DND-41 (cell line): ENCODE results near the gene ZKSCAN7.

Experiments
- ATAC-seq: fragments of 200-7000 bp; cut with Tn5 transposase; 3 replicates; pipeline ENCODE4 v1.9.1; 2021; ENCODE audit warnings: low read depth; ENCODE audit not compliant: insufficient read depth
- DNase-seq: peaks from one replicate; pipeline ENCODE4 v3.0.0-alpha.2; 2020
- H2AFZ ChIP-seq: 2 replicates; pipeline ENCODE4 v1.6.0; 2012; ENCODE audit warnings: low read depth, low read length
- H3K27ac ChIP-seq: 2 replicates; pipeline ENCODE4 v1.5.1; 2012; ENCODE audit warnings: low read length, inconsistent platforms
- H3K27me3 ChIP-seq: fragments of 200-600 bp; sonication (generic); 2 replicates; pipeline ENCODE4 v1.6.0; 2012; ENCODE audit warnings: low read length, mild to moderate bottlenecking, inconsistent platforms; ENCODE audit not compliant: insufficient read depth, poor library complexity
- H3K36me3 ChIP-seq: 2 replicates; pipeline ENCODE4 v1.5.1; 2012; ENCODE audit warnings: low read length, inconsistent platforms; ENCODE audit not compliant: insufficient read depth
- H3K4me1 ChIP-seq: 2 replicates; pipeline ENCODE4 v1.5.1; 2012; ENCODE audit warnings: mild to moderate bottlenecking, low read length; ENCODE audit not compliant: insufficient read depth
- H3K4me2 ChIP-seq: 2 replicates; pipeline ENCODE4 v1.6.0; 2012; ENCODE audit warnings: mild to moderate bottlenecking, moderate library complexity, low read length, inconsistent platforms; ENCODE audit not compliant: insufficient read depth
- H3K4me3 ChIP-seq, 2 experiments: fragments of 200-600 bp in 1 of 2; shearing (Covaris generic) in 1 of 2; 2 replicates each; pipeline ENCODE4 v1.5.1; 2012 to 2016; ENCODE audit warnings: inconsistent platforms in 2 of 2, low read length in 2 of 2, mild to moderate bottlenecking in 2 of 2, low read depth in 1 of 2, moderate library complexity in 1 of 2
- H3K79me2 ChIP-seq: 2 replicates; pipeline ENCODE4 v1.6.0; 2012; ENCODE audit warnings: low read length, inconsistent platforms; ENCODE audit not compliant: insufficient read depth
- H3K9ac ChIP-seq: 2 replicates; pipeline ENCODE4 v1.6.0; 2012; ENCODE audit warnings: low read depth, mild to moderate bottlenecking, inconsistent platforms, low read length, moderate library complexity
- H3K9me3 ChIP-seq: 2 replicates; pipeline ENCODE4 v1.5.1; 2012; ENCODE audit warnings: low read length, moderate library complexity, mild to moderate bottlenecking, inconsistent platforms; ENCODE audit not compliant: insufficient read depth, severe bottlenecking
- H4K20me1 ChIP-seq: 2 replicates; pipeline ENCODE4 v1.6.0; 2012; ENCODE audit warnings: low read length; ENCODE audit not compliant: insufficient read depth
- CTCF ChIP-seq: IDR thresholded peaks from 2 replicates; pipeline ENCODE4 v1.5.1; 2012; ENCODE audit warnings: borderline replicate concordance, low read length, moderate library complexity, mild to moderate bottlenecking; ENCODE audit not compliant: poor library complexity, severe bottlenecking; ENCODE audit errors: extremely low read depth
- EZH2 ChIP-seq: IDR thresholded peaks from 3 replicates; pipeline ENCODE4 v1.6.1; 2012; ENCODE audit warnings: borderline replicate concordance, low read depth, mild to moderate bottlenecking, moderate library complexity, low read length, inconsistent platforms; ENCODE audit not compliant: severe bottlenecking

ZKSCAN7 gene

DNA sequence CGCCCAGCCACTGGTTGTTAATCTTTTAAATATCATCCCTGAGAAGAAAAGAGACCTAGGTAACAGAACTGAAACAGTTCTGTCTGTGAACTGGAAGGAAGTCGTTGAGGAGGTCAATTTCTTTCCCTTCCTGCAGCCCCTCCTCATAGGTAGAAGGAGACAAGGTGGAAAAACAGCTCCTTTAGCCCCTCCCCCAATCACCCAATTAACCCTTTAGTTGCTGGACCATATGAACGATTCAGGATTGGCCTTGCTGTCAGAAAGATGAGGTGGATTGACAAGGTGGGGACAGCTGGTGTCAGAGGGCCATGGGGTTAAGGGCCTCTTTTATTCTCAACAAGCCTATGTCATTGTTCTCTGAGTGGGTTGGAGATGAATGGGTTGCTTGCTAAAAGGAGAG is 41.5 kb upstream of the ZKSCAN7 start:
- H3K36me3 ChIP-seq, result no peaks in the 10 kb centered on the region
- no peak overlapping the region for H3K27ac ChIP-seq
- no peak for ATAC-seq
- DNase-seq, result no peak
- no peak overlapping the region for H3K4me3 ChIP-seq
- TF ChIP-seq EZH2 (no peak), CTCF (no peak)
- H4K20me1 ChIP-seq, result peaks cover 6% of the 10 kb centered on the region; the same call in 1 of the 2 replicates
- peaks cover 26% of the 10 kb centered on the region for H3K79me2 ChIP-seq
- H3K9ac ChIP-seq, result no peak overlapping the region
- H3K4me2 ChIP-seq, result no peak overlapping the region
- no peaks in the 10 kb centered on the region for H3K9me3 ChIP-seq
- H2AFZ ChIP-seq, result no peak overlapping the region
- peaks cover 2% of the 10 kb centered on the region for H3K27me3 ChIP-seq
- H3K4me1 ChIP-seq, result peaks cover 25% of the 10 kb centered on the region

DNA sequence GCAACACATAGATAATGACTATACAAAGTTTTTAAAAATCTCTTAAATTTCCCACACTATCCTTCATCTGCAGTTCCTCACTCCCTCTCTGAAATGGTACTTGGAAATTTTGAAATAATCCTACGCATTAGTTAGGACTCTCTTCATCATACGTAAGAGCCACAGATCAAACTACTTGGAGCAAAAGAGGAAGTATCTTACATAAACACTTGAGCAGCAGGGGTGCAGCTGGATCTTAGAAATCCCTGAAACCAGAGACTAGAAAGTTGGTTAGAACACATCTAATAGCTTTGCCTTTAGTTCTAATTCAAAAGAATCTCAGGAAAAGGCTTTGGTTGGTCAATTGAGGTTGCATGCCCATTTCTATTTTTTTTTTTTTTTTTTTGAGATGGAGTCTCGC is 38.8 kb upstream of the ZKSCAN7 start:
- H3K4me2 ChIP-seq, result no peak overlapping the region
- no peaks in the 10 kb centered on the region for H4K20me1 ChIP-seq
- DNase-seq (no peak), ATAC-seq (no peak)
- TF ChIP-seq EZH2 (no peak), CTCF (no peak)
- no peaks in the 10 kb centered on the region for H3K9me3 ChIP-seq
- H3K36me3 ChIP-seq, result no peaks in the 10 kb centered on the region
- no peak overlapping the region for H3K9ac ChIP-seq
- no peak overlapping the region for H3K27ac ChIP-seq
- no peak overlapping the region for H2AFZ ChIP-seq
- peaks cover 8% of the 10 kb centered on the region for H3K4me1 ChIP-seq
- H3K27me3 ChIP-seq, result peaks cover 9% of the 10 kb centered on the region
- H3K4me3 ChIP-seq, result no peak overlapping the region
- H3K79me2 ChIP-seq, result peaks cover 1% of the 10 kb centered on the region; the same call in 1 of the 2 replicates

DNA sequence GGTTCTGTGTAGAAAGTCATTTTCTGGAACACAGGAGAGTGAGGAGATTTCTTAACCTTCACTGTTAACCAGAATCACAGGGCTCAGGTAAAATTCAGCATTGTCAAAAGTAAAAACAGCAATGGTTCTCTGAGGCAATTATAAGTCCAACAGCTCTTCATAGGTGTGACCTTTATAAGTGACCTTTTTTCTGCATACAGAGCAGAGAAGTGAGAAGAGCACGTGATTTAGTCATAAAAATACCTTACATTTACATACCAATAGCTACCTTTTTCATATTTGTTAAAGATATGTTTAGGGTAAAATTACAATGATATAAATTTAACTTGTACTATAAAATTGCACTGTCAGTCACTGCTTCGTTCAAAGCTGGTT is 36.2 kb upstream of the ZKSCAN7 start:
- Histone ChIP-seq H3K27ac (no peak overlapping the region), H3K9me3 (no peaks in the 10 kb centered on the region), H3K27me3 (peaks cover 10% of the 10 kb centered on the region), H3K4me3 (no peak overlapping the region), H3K4me1 (no peaks in the 10 kb centered on the region), H3K4me2 (no peak overlapping the region), H3K9ac (no peak overlapping the region), H4K20me1 (no peaks in the 10 kb centered on the region), H3K79me2 (no peaks in the 10 kb centered on the region), H3K36me3 (no peaks in the 10 kb centered on the region), H2AFZ (no peak overlapping the region)
- no peak for DNase-seq
- no peak for TF ChIP-seq CTCF
- TF ChIP-seq EZH2, result no peak
- ATAC-seq, result no peak

- Histone ChIP-seq H3K27ac (no peak overlapping the region), H3K36me3 (no peaks in the 10 kb centered on the region), H3K9me3 (no peaks in the 10 kb centered on the region), H2AFZ (no peak overlapping the region), H3K4me2 (no peak overlapping the region), H3K27me3 (peaks cover 10% of the 10 kb centered on the region), H3K9ac (no peak overlapping the region), H3K79me2 (no peaks in the 10 kb centered on the region), H3K4me3 (no peak overlapping the region), H4K20me1 (no peaks in the 10 kb centered on the region), H3K4me1 (no peaks in the 10 kb centered on the region)
- no peak for TF ChIP-seq CTCF
- ATAC-seq, result no peak
- no peak for DNase-seq
Measured at GRCh38 chr3:44521721-44522120, 33.3 kb upstream of the ZKSCAN7 start.
